ENCODE measurements around the gene F2RL1.
"Not testable (repeated sequence)": the region's sequence is repeated elsewhere in the genome, so short reads cannot be mapped to it uniquely, and the experiment has no call there.

The F2RL1 gene

DNA sequence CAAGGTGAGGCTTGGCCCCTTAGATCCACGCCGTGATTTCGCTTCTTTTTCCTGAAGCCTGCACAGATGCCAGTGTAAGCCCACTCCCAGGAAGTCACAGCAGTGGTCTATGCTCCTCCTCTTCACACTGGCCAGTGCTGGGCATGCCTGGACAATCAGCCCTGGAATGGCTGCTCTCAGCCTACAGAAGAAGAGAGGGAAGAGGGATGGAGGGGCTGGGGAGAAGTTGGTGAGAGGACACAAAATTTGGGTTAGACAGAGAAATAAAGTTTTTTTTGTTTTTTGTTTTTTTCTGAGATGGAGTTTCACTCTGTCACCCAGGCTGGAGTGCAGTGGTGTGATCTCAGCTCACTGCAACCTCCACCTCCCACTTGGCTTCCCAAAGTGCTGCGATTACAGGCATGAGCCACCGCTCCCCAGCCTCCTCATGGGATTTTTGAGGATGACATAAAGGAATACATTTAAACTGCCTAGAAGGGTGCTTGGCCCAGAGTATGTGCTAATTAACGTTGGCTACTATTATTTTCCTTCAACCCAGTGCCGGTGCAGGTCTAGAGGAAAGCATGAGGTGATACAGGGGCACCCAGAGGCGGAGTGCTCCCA lies 31.8 kb downstream of the F2RL1 start:
- DNase-seq (ENCODE audit: low spot score): no peak

DNA sequence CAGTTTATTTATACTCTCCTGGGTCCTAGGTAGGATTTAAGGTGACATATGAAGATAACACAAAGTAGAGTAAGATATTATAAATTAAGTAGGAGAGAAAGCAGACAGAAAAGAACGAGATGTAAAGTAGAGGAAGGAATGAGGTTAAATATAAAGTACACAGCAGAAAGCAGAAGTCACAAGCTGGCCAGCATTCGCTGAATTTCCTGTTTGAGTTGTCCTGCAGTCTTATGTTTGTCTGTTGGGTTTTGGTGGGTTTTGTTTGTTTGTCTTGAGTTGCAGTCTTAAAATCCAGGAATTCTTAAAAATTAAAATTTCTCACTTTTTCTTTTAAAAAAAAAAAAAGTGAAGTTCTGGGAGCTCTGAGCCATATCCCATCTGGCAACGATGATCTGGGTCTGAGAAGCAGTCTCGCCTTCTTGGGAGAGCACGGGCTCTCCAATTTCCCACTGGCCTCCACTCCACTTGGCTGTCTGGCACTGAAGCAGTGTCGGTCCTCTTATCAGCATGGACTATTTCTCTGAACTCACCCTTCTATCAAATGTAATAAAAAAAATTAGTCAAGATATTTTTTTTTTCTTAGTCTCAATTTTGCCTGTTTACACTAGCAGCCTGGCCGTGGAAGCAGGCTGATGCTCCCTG lies 33.0 kb downstream of the F2RL1 start:
- DNase-seq (ENCODE audit: low spot score): no peak

GRCh38 chr5:76852772-76853171 lies 33.9 kb downstream of the F2RL1 start:
- no peak for DNase-seq (ENCODE audit: low spot score)

DNA sequence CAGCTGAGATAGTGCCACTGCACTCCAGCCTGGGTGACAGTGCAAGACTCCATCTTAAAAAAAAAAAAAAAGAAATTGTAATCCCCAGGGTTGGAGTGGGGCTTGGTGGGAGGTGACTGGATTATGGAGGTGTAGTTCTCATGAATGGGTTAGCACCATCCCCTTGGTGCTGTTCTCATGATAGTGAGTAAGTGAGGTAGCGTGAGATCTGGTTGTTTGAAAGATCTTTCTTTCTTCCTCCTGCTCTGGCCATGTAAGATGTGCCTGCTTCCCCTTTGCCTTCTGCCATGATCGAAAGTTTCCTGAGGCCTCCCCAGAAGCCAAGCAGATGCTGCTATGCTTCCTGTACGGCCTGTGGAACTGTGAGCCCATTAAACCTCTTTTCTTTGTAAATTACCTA lies 34.9 kb downstream of the F2RL1 start:
- DNase-seq (ENCODE audit: low spot score): not testable (repeated sequence)

GRCh38 chr5:76854644-76855043 lies 35.8 kb downstream of the F2RL1 start:
- DNase-seq (ENCODE audit: low spot score): no peak

- DNase-seq (ENCODE audit: low spot score): not testable (repeated sequence)
Measured at GRCh38 chr5:76855501-76855900, 36.7 kb downstream of the F2RL1 start.

DNA sequence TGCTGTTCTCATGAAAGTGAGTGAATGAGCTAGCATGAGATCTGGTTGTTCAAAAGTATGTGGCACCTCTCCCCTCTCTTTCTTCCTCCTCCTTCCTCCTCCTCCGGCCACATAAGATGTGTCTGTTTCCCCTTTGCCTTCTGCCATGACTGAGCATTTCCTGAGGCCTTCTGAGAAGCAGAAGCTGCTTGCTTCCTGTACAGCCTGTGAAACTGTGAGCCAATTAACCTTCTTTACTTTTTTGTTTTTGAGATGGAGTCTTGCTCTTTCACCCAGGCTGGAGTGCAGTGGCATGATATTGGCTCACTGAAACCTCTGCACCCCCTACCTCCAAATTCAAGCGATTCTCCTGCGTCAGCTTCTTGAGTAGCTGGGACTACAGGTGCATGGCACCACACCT lies 37.1 kb downstream of the F2RL1 start:
- DNase-seq (ENCODE audit: low spot score): no peak

DNA sequence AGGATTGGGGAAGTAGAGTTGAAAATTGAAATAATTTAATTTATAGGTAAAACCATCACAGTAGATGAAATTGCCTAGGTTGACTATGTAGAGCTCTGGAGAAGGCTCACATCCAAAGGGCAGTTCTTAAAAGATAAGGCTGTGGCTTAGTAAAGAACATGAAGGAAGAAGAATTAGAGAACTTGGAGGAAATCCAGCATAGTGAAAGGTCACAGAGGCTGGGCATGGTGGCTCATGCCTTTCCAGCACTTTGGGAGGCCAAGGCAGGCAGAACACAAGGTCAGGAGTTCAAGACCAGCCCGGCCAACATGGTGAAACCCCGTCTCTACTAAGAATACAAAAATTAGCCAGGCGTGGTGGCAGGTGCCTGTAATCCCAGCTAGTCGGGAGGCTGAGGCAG lies 38.0 kb downstream of the F2RL1 start:
- DNase-seq (ENCODE audit: low spot score): not testable (repeated sequence)

- no peak for DNase-seq (ENCODE audit: low spot score)
Measured at GRCh38 chr5:76859591-76860247, 40.9 kb downstream of the F2RL1 start.

DNA sequence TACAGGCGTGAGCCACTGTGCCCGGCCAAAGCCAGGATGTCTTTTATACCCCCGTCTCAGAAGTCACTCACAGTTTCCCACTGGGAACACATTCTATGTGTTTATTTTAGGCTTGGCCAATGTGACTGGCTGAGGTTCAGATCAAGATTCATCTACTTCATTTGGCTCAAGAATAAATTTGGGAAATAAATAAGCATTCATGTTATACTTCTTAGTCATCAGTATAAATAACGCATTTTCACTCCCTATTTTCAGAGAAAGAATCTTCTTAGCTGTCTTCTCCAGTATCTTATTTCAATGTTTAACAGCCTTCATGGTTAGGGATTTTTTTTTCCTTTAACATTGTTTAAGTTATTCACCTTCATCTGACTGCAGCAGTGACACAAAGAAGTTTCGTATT lies 42.8 kb downstream of the F2RL1 start:
- DNase-seq (ENCODE audit: low spot score): no peak

- no peak for DNase-seq (ENCODE audit: low spot score)
Measured at GRCh38 chr5:76863001-76863400, 44.2 kb downstream of the F2RL1 start.

DNA sequence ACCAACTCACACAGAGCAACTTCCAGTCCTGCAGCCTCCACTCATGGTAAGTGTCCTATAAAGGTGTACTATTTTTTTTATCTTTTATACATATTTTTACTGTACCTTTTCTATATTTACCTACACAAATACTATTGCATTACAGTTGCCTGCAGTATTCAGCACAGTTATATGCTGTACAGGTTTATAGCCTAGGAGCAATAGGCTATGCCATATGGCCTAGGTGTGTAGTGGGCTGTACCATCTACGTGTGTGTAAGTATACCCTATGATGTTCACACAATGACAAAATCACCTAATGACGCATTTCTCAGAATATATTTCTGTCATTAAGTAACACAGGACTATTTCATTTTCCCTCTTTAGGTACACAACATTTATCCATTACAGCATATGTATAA lies 47.7 kb downstream of the F2RL1 start:
- no peak for DNase-seq (ENCODE audit: low spot score)

DNA sequence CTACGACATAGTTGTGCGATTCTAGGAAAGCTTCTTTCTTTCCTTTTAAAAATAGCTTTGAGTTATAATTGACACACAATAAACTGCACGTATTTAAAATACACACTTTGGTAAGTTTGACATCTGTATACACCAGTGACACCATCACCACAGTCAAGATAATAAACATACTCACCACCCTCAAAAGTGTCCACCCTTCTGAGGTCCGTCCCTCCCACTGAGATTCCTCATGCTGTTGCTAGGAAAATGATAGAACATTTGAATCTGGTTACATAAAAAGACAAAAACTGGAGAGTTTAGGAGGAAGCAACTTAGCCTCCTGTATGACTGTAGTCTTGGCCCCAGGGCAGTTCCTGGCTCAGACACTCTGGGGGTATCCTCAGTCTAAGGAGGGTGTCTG lies 48.2 kb downstream of the F2RL1 start:
- DNase-seq (ENCODE audit: low spot score): no peak

GRCh38 chr5:76867827-76868693 lies 49.2 kb downstream of the F2RL1 start:
- peak; percentile 58 for DNase-seq (ENCODE audit: low spot score)

DNA sequence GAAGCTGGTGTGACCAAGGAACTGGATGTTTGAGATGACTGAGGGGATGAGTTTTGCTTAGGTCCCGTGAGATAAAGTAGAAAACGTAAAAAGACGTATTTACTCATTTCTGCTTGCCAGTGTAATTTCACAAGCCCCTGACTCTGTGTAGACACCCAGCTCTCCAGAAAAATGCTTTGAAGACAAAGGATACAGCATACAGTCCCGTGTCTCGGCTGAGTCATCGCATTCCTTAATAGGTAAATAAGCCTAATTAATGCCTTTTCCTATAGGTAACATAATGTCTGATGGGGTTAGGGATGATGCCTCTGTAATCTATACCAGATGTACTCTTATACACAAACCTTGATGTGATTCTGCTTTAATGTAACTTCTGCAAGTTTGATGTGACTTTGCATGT lies 51.2 kb downstream of the F2RL1 start:
- DNase-seq (ENCODE audit: low spot score): no peak

- no peak for DNase-seq (ENCODE audit: low spot score)
Measured at GRCh38 chr5:76874088-76874581, 55.3 kb downstream of the F2RL1 start.

All from cerebellar cortex (tissue), 1 donor.